ENCODE data around the gene TMEM11. TPM values are rescaled to one million over a fixed set of nuclear protein-coding genes. Genes with fewer than 3 reads are reported as not detected.

Gene TMEM11
- polyA plus RNA-seq, 1 experiment = 69.5 TPM

DNA sequence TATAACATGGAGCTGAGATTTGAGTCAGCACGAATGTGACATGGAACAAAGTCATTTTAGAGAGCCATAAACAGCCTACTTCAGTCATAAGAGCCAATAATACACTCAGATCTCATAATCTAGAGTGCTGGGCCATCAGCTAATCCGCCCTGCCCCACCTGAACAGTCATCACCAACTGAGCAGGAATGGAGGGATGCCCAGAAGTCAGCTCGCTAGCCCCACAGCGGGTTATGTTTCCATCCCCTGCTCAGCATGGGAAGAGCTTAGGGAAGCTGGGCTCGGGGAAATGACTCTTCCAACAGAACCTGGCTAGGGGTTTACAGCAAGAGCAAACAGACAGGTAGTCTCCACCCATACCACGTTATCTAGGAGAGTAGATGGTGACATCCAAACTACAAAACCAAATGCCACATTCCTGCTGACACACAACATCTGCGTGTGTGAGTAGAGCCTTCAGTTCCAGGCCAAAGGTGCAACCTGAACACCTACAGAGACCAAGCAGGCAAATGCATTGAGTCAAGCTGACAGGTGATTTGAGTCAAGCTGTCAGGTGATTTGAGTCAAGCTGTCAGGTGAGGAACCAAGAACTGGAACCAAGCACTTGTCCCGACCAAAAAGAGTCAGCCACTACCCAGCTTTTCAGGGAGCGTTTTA, 2.0 kb downstream of the TMEM11 start:
- ChIA-PET CTCF (interaction anchor here (1.0 to 1.8 kb wide), 4 partner anchors 11 to 301 kb away, joined by 3 to 9 read pairs (median 4); no protein-coding TSS in a partner anchor), POLR2A (no interaction called here)
- H3K27me3 ChIP-seq (ENCODE audit: control insufficient read depth, insufficient read depth, low read length) = no peaks in the 10 kb centered on the region
- peaks cover 12% of the 10 kb centered on the region; the same call in 1 of the 2 replicates for H3K36me3 ChIP-seq (ENCODE audit: control insufficient read depth, insufficient read depth, low read length)
- no peak for DNase-seq (ENCODE audit: low read depth)
- TF ChIP-seq CTCF (IDR thresholded peaks at IDR 0.05; ENCODE audit: insufficient read depth, low read depth, low read length) = no peak
- H3K4me3 ChIP-seq (ENCODE audit: low read depth, low read length) = peak overlapping the region; percentile 92; the same call in 1 of the 2 replicates

GRCh38 chr17:21210411-21211076, 3.4 kb downstream of the TMEM11 start:
- ChIA-PET POLR2A (no interaction called here), CTCF (interaction anchor here (1.0 to 1.8 kb wide), 4 partner anchors 10 to 302 kb away, joined by 3 to 9 read pairs (median 4); no protein-coding TSS in a partner anchor)
- no peak for TF ChIP-seq CTCF (IDR thresholded peaks at IDR 0.05; ENCODE audit: insufficient read depth, low read depth, low read length)
- no peak for DNase-seq (ENCODE audit: low read depth)
- H3K27me3 ChIP-seq (ENCODE audit: control insufficient read depth, insufficient read depth, low read length) = no peaks in the 10 kb centered on the region
- H3K4me3 ChIP-seq (ENCODE audit: low read depth, low read length) = no peak overlapping the region
- peaks cover 12% of the 10 kb centered on the region for H3K36me3 ChIP-seq (ENCODE audit: control insufficient read depth, insufficient read depth, low read length)

GRCh38 chr17:21209511-21210175, 4.3 kb downstream of the TMEM11 start:
- Histone ChIP-seq H3K36me3 (ENCODE audit: control insufficient read depth, insufficient read depth, low read length) (peaks cover 12% of the 10 kb centered on the region), H3K4me3 (ENCODE audit: low read depth, low read length) (no peak overlapping the region), H3K27me3 (ENCODE audit: control insufficient read depth, insufficient read depth, low read length) (no peaks in the 10 kb centered on the region)
- no peak for TF ChIP-seq CTCF (IDR thresholded peaks at IDR 0.05; ENCODE audit: insufficient read depth, low read depth, low read length)
- ChIA-PET CTCF (interaction anchor here (1.3 kb wide), 1 partner anchor 14 kb away, joined by 5 read pairs; no protein-coding TSS in a partner anchor), POLR2A (no interaction called here)
- DNase-seq (ENCODE audit: low read depth) = no peak

DNA sequence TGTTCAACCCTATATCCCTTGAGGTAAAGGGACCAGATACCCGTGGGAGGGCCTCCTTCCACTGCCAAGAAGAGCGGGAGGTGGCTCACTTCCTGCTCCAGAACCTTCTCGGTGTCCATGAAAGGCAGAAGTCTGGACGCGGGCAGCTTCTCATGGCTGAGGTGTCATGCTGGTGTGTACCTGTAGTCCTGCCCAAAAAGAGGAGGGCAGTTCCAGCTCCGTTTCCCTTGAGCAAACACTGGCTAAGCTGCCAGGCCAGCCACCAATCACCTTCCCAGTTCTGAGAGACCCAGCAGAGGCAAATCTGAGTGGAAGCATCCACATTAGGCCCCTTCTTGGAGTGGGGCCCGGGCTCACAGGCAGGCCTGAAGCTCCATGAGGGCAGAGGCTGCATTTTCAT, 5.6 kb downstream of the TMEM11 start:
- POLR2A ChIA-PET = no interaction called here
- H3K36me3 ChIP-seq (ENCODE audit: control insufficient read depth, insufficient read depth, low read length) = peaks cover 12% of the 10 kb centered on the region
- CTCF ChIA-PET = no interaction called here
- DNase-seq (ENCODE audit: low read depth) = no peak
- H3K4me3 ChIP-seq (ENCODE audit: low read depth, low read length) = no peak overlapping the region
- TF ChIP-seq CTCF (IDR thresholded peaks at IDR 0.05; ENCODE audit: insufficient read depth, low read depth, low read length) = no peak
- no peaks in the 10 kb centered on the region for H3K27me3 ChIP-seq (ENCODE audit: control insufficient read depth, insufficient read depth, low read length)

GRCh38 chr17:21204935-21205334, 9.0 kb downstream of the TMEM11 start:
- H3K4me3 ChIP-seq (ENCODE audit: low read depth, low read length) = no peak overlapping the region
- H3K27me3 ChIP-seq (ENCODE audit: control insufficient read depth, insufficient read depth, low read length) = no peaks in the 10 kb centered on the region
- TF ChIP-seq CTCF (IDR thresholded peaks at IDR 0.05; ENCODE audit: insufficient read depth, low read depth, low read length) = no peak
- ChIA-PET CTCF (interaction anchor here (0.9 to 2.0 kb wide), 2 partner anchors 61 to 76 kb away, joined by 4 to 8 read pairs; no protein-coding TSS in a partner anchor), POLR2A (no interaction called here)
- no peak for DNase-seq (ENCODE audit: low read depth)
- peaks cover 14% of the 10 kb centered on the region for H3K36me3 ChIP-seq (ENCODE audit: control insufficient read depth, insufficient read depth, low read length)

Measured in BJ (cell line).